ENCODE data around the gene WDR33. TPM values are rescaled to one million over a fixed set of nuclear protein-coding genes. Genes with fewer than 3 reads are reported as not detected.

WDR33 gene
- total and polyA plus RNA-seq, 2 of the 13 experiments (the other 11 are each of a cell fraction or from before 2014, with no cell fraction given): 54.9 to 78.2 TPM

DNA sequence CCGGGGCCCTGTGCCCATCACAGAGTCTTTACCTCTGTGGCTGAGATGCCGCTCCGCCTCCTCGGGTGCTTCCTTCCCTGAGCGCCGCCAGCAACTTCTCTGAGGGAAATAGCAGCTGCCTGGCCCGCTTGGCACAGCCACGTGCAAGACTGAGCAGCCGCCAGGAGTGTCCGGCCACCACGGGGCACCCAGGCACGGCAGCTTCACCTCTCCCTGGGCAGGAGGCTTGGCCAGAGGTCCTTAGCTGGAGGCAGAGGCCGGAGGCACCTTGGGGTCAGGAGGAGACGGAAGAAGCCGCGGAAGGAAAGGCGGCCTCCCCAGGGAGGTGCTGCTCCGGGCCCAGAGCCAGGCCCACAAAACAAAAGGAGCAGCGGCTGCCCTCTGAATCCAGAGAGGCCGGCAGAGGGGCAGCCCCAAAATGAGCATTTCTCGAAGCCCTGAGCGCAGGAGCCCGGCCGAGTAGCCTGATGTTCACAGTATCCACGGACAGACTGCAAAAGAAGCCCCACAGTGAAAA lies 129.6 kb downstream of the WDR33 start:
- no peaks in the 10 kb centered on the region for H3K79me2 ChIP-seq (ENCODE audit: insufficient read depth, low read length)
- in situ Hi-C loops (cut with HindIII; ENCODE audit: extremely low pct_ligation_motif_present, low pct_unique_long_range_greater_than_20kb): no loop called here
- ATAC-seq (no peak), DNase-seq (ENCODE audit: low spot score) (no peak), FAIRE-seq (no peak)
- H3K9me3 ChIP-seq (ENCODE audit: low read length): no peaks in the 10 kb centered on the region
- H3K27ac ChIP-seq (ENCODE audit: extremely low read length, insufficient read depth, low read length): no peak overlapping the region
- H3K4me1 ChIP-seq (ENCODE audit: insufficient read depth, low read length): peaks cover 15% of the 10 kb centered on the region
- H3K9ac ChIP-seq (ENCODE audit: insufficient read depth, low read depth, low read length): no peak overlapping the region
- peaks cover 9 to 68% of the 10 kb centered on the region in 2 experiments for H3K27me3 ChIP-seq (ENCODE audit: control insufficient read depth in 1 of 2, insufficient read depth in 2 of 2, low read length in 2 of 2)
- no TSS peak for BruUV-seq (replicated peaks)
- H3K36me3 ChIP-seq (replicated peaks in 1 of 2; ENCODE audit: control insufficient read depth in 1 of 2, insufficient read depth in 2 of 2, low read length in 2 of 2): no peaks in the 10 kb centered on the region
- no peak overlapping the region for H2AFZ ChIP-seq (ENCODE audit: low read length)
- WGBS (ENCODE audit: low lambda C conversion rate): 56% methylated on average over 17 of the region's 25 CpGs
- H3K4me3 ChIP-seq (replicated peaks in 1 of 3; ENCODE audit: insufficient read depth in 1 of 3, low read depth in 2 of 3, low read length in 3 of 3): no peak overlapping the region
- no peak overlapping the region for H3K4me2 ChIP-seq (ENCODE audit: low read depth, low read length)
- TF ChIP-seq RBM39 (IDR thresholded peaks at IDR 0.05; ENCODE audit: low read depth, low read length, poor library complexity, severe bottlenecking): peak; percentile 35
- no peak for TF ChIP-seq JARID2 (CRISPR knock-in tag; IDR thresholded peaks at IDR 0.05; ENCODE audit: insufficient replicate concordance)
- intact Hi-C loops (cut with micrococcal nuclease; ENCODE audit: unreplicated experiment): no loop called here
- ChIA-PET CTCF (ENCODE audit: low intra/inter-chr PET ratio, low total read pairs) (no interaction called here), POLR2A (no interaction called here)
- H4K20me1 ChIP-seq (ENCODE audit: insufficient read depth, low read length): no peaks in the 10 kb centered on the region; the same call in 1 of the 2 replicates

GRCh38 chr2:127680706-127681287 lies 130.2 kb downstream of the WDR33 start:
- H3K9me3 ChIP-seq (ENCODE audit: low read length): no peaks in the 10 kb centered on the region
- DNase-seq (ENCODE audit: low spot score): no peak
- in situ Hi-C loops (cut with HindIII; ENCODE audit: extremely low pct_ligation_motif_present, low pct_unique_long_range_greater_than_20kb) (no loop called here), intact Hi-C loops (cut with micrococcal nuclease; ENCODE audit: unreplicated experiment) (no loop called here)
- no peak for ATAC-seq
- peaks cover 20% of the 10 kb centered on the region for H3K4me1 ChIP-seq (ENCODE audit: insufficient read depth, low read length)
- no peak overlapping the region for H2AFZ ChIP-seq (ENCODE audit: low read length)
- no peaks in the 10 kb centered on the region for H3K79me2 ChIP-seq (ENCODE audit: insufficient read depth, low read length)
- no peak overlapping the region for H3K4me3 ChIP-seq (replicated peaks in 1 of 3; ENCODE audit: insufficient read depth in 1 of 3, low read depth in 2 of 3, low read length in 3 of 3)
- no peak for TF ChIP-seq ZUFSP (CRISPR knock-in tag; IDR thresholded peaks at IDR 0.05; ENCODE audit: borderline replicate concordance)
- 0 out of 2 replicates have a peak, but pooled peaks have one; percentile 34 for TF ChIP-seq ZBTB33 (CRISPR knock-in tag; IDR thresholded peaks at IDR 0.05)
- ChIA-PET POLR2A (no interaction called here), CTCF (ENCODE audit: low intra/inter-chr PET ratio, low total read pairs) (no interaction called here)
- H3K9ac ChIP-seq (ENCODE audit: insufficient read depth, low read depth, low read length): no peak overlapping the region
- no TSS peak for BruUV-seq (replicated peaks)
- H4K20me1 ChIP-seq (ENCODE audit: insufficient read depth, low read length): no peaks in the 10 kb centered on the region; the same call in 1 of the 2 replicates
- no peak overlapping the region for H3K4me2 ChIP-seq (ENCODE audit: low read depth, low read length)
- FAIRE-seq: no peak
- H3K27ac ChIP-seq (ENCODE audit: extremely low read length, insufficient read depth, low read length): no peak overlapping the region
- no peaks in the 10 kb centered on the region for H3K36me3 ChIP-seq (replicated peaks in 1 of 2; ENCODE audit: control insufficient read depth in 1 of 2, insufficient read depth in 2 of 2, low read length in 2 of 2)
- 61% methylated on average over 17 of the region's 19 CpGs for WGBS (ENCODE audit: low lambda C conversion rate)
- peaks cover 10 to 74% of the 10 kb centered on the region in 2 experiments for H3K27me3 ChIP-seq (ENCODE audit: control insufficient read depth in 1 of 2, insufficient read depth in 2 of 2, low read length in 2 of 2)
